Fibroblast of skin of left biceps (primary cell): Measurements from ENCODE around the gene TMEM150B.

Experiments
- DNase-seq, 2 experiments: peaks; one replicate each; pipeline ENCODE4 v3.0.0-alpha.2; 2013; ENCODE audit warnings: low read depth in 2 of 2

TMEM150B gene

GRCh38 chr19:55354698-55355212, 29.6 kb upstream of the TMEM150B start, which contains the start of gene COX6B2:
Gene COX6B2 (minus strand): TSS chr19:55354719. CDS start chr19:55354521, 198 bp downstream.
- no peak for DNase-seq

GRCh38 chr19:55353803-55354697, 28.9 kb upstream of the TMEM150B start:
- no peak for DNase-seq

- DNase-seq = no peak
These were observed 28.2 kb upstream of the TMEM150B start for GRCh38 chr19:55353356-55353802.

GRCh38 chr19:55352549-55353145, 27.5 kb upstream of the TMEM150B start:
- no peak for DNase-seq

- DNase-seq = no peak
These were observed 26.9 kb upstream of the TMEM150B start for GRCh38 chr19:55352040-55352439.

GRCh38 chr19:55350620-55351315, 25.6 kb upstream of the TMEM150B start:
- no peak for DNase-seq

DNA sequence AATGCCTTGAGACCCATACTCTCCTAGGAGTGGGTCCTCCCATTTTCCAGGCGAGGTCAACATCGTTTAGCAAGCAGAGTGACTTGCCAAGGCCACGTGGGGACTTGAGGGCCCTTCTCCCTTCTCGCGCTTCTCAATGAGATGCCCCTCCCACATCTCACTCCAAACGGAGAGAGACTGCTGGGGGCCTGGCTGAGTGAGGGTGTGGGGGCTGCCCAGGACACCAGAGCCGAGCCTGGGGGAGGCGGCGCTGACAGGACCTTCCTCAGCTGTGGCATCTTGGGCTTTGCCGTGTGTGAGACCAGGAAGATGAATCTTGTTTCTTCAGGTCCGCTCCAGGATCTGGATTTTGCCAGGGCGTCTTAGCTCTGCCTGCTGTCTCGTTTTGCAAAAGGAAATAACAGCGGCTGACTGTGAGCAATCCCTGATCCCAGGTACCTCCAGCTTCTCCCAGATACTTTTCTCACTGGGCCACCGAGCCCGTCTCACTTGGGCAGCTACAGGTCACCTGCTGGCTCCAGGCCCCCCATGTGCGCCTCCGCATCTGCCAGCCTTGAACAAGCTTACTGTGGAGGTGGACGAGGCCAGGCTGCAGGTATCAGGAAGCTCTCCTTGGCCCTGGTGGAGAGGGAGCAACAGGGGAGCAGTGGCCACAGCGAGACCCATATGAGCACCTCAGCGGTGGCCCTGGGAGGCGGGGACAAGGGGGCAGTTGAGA, 23.3 kb upstream of the TMEM150B start:
- DNase-seq = no peak

DNA sequence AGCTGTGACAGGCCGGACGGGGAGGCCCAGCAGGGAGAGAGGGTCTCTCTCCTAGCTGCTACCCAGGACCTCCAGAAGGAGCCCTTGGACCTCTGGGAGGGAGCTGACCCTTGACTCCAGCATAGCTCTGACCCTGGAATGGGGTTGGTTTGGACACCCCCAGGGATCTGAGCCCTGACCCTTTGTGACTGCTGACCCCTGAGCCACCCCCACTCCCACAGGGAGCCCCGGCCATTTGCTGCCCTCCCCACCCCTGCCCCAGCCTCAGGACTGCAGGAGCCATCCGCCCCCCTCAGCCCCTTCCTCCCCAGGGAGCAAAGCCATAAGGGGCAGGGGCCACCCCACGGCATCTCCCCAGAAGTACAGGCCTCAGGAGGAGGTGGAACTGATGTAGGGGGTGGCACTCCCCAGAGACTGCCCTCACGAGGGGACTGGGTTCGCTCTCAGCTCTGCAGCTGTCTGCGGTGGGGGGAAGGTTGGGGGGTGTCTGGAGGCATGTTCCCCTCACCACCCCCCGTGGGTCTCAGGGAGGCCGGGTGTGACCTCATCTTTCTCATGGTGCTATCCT, 22.4 kb upstream of the TMEM150B start:
- no peak for DNase-seq

DNA sequence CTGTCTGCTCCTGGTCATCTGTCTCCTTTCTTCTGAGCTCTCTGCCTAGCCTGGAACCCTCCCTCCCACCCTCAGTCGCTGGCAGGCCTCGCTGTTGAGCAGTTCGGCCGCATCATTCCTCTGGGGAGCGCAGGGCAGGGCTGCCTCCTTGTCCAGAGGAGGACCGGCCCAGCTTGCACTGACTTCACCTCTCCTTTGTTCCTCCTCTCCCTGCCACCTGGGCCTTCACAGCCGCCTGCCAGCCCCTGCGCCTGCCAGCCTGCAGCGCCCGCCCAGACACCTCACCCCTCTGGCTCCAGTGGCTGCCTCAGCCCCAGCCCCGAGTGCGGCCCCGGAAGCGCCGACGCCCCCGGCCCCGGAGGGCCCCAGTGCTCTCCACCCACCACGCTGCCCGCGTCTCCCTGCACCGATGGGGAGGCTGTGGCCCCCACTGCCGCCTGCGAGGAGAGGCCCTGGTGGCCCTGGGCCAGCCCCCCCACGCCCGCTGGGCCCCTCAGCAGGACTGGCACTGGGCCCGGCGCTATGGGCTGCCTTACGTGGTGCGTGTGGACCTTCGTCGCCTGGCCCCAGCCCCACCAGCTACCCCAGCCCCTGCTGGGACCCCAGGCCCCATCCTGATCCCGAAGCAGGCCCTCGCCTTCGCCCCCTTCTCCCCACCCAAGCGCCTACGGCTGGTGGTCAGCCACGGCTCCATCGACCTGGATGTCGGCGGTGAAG, 21.7 kb upstream of the TMEM150B start:
- DNase-seq = no peak

GRCh38 chr19:55345818-55346724, 20.9 kb upstream of the TMEM150B start:
- no peak for DNase-seq

DNA sequence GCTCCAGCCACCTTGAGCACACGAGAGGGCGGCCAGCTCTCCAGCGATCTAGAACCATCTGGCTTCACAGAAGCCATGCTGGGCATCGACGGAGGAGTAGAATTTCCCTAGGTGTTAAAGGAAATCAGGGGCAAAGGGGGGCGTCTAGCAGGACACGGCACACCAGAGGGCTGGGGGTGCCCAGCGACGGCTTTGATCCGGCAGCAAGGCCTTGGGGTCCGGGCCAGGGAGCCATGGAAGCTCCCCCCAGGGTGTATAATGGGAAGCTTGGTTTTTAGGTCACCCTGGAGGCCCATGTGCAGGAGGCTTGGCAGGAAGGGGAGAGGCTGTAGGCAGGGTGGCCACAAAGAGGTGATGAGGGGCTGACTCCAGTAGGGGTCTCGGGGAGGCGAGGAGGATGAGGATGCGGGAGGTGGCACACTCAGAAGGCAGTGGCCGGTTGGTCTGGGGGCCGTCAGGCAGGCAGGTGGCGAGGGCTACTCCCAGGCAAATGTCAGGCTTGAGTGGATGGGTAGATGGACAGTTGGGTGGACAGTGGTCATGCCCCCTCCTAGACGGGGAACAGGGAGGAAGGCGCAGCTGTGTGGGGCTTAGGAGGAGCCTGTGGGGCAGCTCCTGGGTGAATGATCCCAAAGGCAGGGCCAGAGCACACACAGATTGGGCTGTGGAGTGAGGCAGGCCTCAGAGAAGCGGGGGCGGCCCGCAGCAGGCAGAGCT, 20.1 kb upstream of the TMEM150B start:
- DNase-seq = no peak

DNA sequence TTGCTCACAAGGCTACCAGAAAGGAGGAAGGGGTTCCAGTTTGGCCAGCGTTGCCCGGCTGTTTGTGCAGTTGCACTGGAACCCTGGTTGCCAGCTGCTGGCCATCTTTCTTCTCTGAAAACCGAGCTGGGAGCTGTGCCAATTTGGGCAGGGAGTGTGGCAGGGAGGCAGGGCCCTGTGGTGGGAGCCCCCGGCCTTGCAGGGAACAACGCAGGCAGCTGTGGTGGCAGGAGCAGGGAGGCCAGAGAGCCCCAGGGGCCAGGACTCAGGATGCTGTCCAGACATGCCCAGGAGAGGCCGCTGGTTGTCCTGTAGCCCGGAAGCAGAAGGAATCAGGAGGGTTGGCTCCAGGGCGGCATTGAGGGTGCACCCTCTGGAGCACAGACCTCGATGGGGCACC, 19.3 kb upstream of the TMEM150B start:
- DNase-seq = no peak

DNA sequence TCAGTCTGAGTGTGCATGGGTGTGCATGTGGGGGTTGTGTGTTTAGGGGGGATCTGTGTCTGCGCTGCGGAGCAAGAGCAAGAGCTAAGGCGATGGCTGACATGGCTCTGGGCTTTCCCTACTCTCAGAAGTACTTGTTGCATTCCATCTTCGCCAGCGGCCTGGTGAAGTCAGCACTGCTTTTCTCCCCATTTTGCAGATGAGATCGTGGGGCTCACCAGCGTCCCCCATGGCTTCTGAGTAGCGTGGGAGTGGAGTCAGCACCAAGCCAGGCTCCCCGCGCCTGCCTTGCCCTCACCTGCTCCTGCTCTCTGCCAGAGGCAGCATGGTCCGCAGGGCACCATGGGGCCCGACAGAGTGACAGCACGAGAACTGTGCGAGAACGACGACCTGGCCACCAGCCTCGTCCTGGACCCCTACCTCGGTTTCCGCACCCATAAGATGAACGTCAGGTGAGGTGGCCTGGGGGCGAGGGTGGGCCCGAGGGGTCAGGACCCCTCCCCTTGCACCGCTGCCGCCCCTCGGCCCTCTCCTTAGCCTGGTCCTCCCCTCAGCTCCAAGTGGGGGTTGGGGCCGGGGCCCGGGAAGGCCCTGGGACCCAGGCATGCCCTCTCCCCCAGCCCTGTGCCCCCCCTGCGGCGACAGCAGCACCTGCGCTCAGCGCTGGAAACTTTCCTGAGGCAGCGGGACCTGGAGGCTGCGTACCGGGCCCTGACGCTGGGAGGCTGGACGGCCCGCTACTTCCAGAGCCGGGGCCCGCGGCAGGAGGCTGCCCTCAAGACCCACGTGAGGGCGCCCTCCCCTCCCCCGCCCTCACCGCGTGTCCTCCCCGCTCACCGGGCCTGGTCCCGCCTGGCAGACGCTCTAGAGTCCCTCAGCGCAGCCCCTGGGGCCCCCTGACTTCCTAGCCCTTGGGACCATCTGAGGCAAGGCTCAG, 16.7 kb upstream of the TMEM150B start:
- no peak for DNase-seq

DNA sequence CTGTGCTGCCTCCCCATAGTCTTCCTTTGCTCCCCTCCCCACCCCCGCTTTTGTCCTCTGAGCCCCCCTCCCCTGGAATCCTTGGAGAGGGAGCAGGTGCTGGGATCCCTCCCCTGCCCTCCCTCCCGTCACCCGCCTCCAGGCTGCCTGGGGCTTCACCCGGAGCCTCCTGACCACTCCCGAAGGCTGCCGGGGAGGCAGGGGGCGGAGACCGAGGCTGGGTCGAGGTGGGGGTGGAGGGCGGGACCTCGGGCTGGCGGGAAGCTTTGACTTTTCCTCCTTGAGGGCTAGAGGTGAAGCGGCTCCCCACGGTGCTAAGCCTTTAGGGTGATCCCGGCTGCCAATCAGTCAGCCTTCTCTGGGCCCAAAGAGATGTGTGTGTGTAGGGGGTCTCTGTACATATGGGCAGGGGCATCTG, 16.0 kb upstream of the TMEM150B start:
- no peak for DNase-seq

DNA sequence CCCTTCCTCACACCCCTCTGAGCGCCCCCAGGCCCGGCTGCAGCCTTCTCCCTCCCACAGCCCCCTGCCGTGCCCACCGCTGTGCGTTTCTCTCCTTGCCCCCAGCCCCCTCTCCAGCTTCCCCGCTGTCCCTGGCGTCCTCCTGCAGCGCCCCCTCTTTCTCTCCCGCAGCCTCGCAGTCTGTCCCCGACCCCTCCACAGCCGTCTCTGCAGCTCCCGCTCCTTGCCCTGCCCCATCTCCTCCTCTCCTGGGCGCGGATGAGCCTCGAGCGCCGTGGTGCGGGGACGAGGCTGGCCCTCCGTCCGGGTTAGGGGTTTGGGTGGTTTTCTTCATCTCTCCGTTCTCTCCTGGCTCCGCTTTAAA, 15.6 kb upstream of the TMEM150B start:
- no peak for DNase-seq

DNA sequence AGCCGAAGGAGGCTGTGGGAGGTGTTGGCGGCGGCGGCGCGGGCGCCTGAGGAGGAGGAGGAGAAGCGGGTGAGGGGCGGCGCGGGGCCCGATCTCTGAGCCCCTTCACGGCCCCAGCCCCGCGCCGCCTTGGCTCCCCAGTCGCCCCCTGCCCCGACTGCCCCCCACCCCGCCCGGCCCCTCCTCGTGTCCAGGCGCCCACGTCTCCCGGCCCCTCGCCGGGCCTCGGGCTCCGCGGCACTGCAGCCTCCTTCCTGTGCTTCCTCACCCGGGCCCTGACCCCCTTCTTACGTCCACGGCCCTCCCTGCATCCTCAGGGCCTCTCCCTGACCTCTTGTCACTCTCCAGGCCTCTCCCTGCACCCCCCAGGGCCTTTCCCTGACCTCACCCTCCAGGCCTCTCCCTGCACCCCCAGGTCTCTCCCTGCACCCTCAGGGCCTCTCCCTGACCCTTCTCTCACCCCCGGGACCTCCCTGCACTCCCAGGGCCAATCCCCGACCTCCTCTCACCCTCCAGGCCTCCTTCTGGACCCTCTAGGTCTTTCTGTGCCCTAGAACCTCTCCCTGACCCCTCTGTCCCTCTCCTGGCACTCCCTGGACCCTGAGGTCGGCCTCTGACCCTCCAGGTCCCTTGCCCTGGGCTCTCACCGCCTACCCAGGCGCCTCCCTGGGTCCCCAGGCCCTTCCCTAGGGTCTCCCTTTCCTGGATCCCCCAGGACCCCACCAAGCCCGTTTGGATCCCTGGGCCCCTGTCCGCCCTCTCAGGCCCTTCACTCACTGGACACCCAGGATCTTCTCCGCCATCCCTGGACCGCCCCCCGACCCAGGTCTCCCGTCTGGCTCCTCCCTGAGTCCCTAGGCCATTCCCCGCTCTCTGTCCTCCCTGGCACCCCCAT, 15.0 kb upstream of the TMEM150B start:
- no peak for DNase-seq
